ENCODE results near the gene MYZAP. TPM values are rescaled to one million over a fixed set of nuclear protein-coding genes. Genes with fewer than 3 reads are reported as not detected.

The MYZAP gene
- total RNA-seq = 1.4 and 2.8 TPM in 2 replicates

GRCh38 chr15:57591822-57592367, at the start of gene MYZAP:
Gene MYZAP (plus strand): TSS chr15:57591904. CDS start chr15:57592035, 131 bp downstream.

GRCh38 chr15:57706405-57707209, 114.9 kb downstream of the MYZAP start, which contains the start of gene POLR2M:
Gene POLR2M (plus strand): TSS chr15:57706714. CDS start chr15:57706843, 129 bp downstream.

Other genes with a start within 250 kb of the MYZAP start
- 1.4 and 1.9 TPM in 2 replicates for gene CGNL1, start 215.4 kb upstream of the MYZAP start, total RNA-seq
- gene POLR2M, start 114.8 kb downstream of the MYZAP start, total RNA-seq = 131 and 362 TPM in 2 replicates